Thoracic aorta (tissue), 2 donors: ENCODE measurements around the gene CNTNAP2. TPM values are rescaled to one million over a fixed set of nuclear protein-coding genes. Genes with fewer than 3 reads are reported as not detected.

ENCODE experiments used
- ATAC-seq: fragments of 150-250 bp; one replicate; pipeline ENCODE4 v1.8.0; 2017; ENCODE audit warnings: low read depth; ENCODE audit not compliant: insufficient number of reproducible peaks, low FRiP score
- DNase-seq: peaks from one replicate; pipeline ENCODE4 v3.0.0-alpha.2; 2020; ENCODE audit warnings: low spot score
- H3K27ac ChIP-seq, 2 donors: fragments of 200-600 bp; sonication (generic); 1 replicate in 1 of 2; 2 replicates in 1 of 2; pipeline ENCODE4 v1.5.1; 2016; ENCODE audit warnings: mild to moderate bottlenecking in 2 of 2, moderate library complexity in 2 of 2
- H3K27me3 ChIP-seq: fragments of 200-600 bp; sonication (generic); replicated peaks from 2 replicates; pipeline ENCODE4 v1.6.0; 2016; ENCODE audit warnings: mild to moderate bottlenecking; ENCODE audit not compliant: insufficient read depth
- H3K36me3 ChIP-seq: fragments of 200-600 bp; sonication (generic); one replicate; pipeline ENCODE4 v1.5.1; 2016
- H3K4me1 ChIP-seq, 2 donors: fragments of 200-600 bp; sonication (generic); 1 replicate in 1 of 2; 2 replicates in 1 of 2; pipeline versions ENCODE4 v1.5.1 to v1.6.0; 2016; ENCODE audit warnings: low read depth in 2 of 2, mild to moderate bottlenecking in 1 of 2; ENCODE audit not compliant: control insufficient read depth in 1 of 2
- H3K4me3 ChIP-seq: fragments of 200-600 bp; sonication (generic); 2 replicates; pipeline ENCODE4 v1.5.1; 2016; ENCODE audit warnings: mild to moderate bottlenecking
- H3K9me3 ChIP-seq: fragments of 200-600 bp; sonication (generic); 2 replicates; pipeline ENCODE4 v1.5.1; 2016
- total RNA-seq, 2 donors: library from RNA; depleted of rRNA; stranded (reverse); fragments of >200 nt; gene quantifications; one replicate each; pipeline versions ENCODE4 v1.1.0 to v1.2.3, GENCODE V29; 2016
- TF ChIP-seq, protein P1 (sequence below): fragments of 200-600 bp; sonication (generic); IDR thresholded peaks from one replicate; pipeline ENCODE4 v1.5.1; 2019; ENCODE audit warnings: antibody characterized with exemption

CNTNAP2 gene
- total RNA-seq, 2 donors from 2014 or later, result not detected

DNA sequence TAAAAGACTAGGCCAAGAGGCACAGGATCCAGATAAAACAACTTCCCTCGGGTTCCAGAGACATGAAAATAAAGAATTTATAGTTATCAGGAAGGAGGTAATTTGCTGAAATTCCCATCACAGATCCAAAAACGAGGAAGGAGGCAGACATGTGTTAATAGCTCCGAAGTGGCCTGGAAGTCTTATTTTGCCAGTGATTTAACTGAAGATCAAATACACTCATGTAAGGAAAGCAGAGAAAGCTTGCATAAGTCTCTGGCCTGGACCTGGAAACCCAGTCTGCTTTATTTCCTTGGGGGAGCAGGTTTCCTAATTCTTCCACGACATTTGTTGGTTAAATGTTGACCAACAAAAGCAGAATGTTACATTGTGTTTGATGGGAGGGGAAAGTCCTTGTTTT lies 1975.3 kb downstream of the CNTNAP2 start:
- no peak overlapping the region for H3K27ac ChIP-seq
- TF ChIP-seq, protein P1, sequence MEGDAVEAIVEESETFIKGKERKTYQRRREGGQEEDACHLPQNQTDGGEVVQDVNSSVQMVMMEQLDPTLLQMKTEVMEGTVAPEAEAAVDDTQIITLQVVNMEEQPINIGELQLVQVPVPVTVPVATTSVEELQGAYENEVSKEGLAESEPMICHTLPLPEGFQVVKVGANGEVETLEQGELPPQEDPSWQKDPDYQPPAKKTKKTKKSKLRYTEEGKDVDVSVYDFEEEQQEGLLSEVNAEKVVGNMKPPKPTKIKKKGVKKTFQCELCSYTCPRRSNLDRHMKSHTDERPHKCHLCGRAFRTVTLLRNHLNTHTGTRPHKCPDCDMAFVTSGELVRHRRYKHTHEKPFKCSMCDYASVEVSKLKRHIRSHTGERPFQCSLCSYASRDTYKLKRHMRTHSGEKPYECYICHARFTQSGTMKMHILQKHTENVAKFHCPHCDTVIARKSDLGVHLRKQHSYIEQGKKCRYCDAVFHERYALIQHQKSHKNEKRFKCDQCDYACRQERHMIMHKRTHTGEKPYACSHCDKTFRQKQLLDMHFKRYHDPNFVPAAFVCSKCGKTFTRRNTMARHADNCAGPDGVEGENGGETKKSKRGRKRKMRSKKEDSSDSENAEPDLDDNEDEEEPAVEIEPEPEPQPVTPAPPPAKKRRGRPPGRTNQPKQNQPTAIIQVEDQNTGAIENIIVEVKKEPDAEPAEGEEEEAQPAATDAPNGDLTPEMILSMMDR, result no peak
- no peaks in the 10 kb centered on the region for H3K9me3 ChIP-seq
- no peak for ATAC-seq
- no peak for DNase-seq
- H3K27me3 ChIP-seq, result no peaks in the 10 kb centered on the region
- no peaks in the 10 kb centered on the region for H3K36me3 ChIP-seq
- H3K4me1 ChIP-seq, result no peaks in the 10 kb centered on the region
- no peak overlapping the region for H3K4me3 ChIP-seq

DNA sequence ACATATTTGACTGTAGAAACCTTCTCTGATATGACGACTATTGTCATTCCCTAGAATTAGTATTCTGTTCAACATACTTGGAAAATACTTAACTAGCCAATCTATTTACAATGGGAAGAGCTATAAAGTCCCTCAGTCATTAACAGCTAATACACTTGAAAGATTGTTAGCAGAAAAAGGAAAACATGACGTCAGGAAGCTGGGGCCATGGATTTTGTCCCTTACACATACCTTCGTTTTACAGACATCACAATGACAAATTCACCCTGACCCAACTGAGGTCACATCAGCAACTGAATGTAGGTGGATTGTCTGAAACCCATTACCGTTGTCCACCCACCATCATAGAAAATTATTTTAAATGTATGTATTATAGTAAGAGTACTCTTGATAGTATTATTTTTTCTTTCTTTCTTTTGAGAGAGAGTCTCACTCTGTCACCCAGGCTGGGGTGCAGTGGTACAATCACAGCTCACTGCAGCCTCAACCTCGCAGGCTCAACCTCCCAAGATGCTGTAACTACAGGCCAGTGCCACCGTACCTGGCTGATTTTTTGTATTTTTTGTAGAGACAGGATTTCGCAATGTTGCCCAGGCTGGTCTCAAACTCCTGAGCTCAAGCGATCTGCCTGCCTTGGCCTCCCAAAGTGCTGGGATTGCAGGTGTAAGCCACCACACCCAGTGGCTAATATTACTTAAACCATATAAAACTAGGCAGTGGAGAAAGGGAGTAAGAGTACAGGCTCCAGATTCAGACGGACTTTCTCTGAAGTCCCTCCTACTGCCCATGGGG lies 1977.0 kb downstream of the CNTNAP2 start:
- ATAC-seq (no peak), DNase-seq (no peak)
- TF ChIP-seq, protein P1, result no peak
- Histone ChIP-seq H3K9me3 (no peaks in the 10 kb centered on the region), H3K27ac (no peak overlapping the region), H3K27me3 (no peaks in the 10 kb centered on the region), H3K36me3 (no peaks in the 10 kb centered on the region), H3K4me1 (no peaks in the 10 kb centered on the region), H3K4me3 (no peak overlapping the region)

GRCh38 chr7:148095066-148095465 lies 1978.5 kb downstream of the CNTNAP2 start:
- no peak overlapping the region for H3K4me3 ChIP-seq
- no peaks in the 10 kb centered on the region for H3K9me3 ChIP-seq
- no peaks in the 10 kb centered on the region for H3K27me3 ChIP-seq
- TF ChIP-seq, protein P1, result no peak
- ATAC-seq, result no peak
- H3K27ac ChIP-seq, result no peak overlapping the region
- no peaks in the 10 kb centered on the region for H3K4me1 ChIP-seq
- H3K36me3 ChIP-seq, result no peaks in the 10 kb centered on the region
- no peak for DNase-seq

- no peaks in the 10 kb centered on the region for H3K4me1 ChIP-seq
- TF ChIP-seq, protein P1, result no peak
- H3K9me3 ChIP-seq, result no peaks in the 10 kb centered on the region
- DNase-seq, result no peak
- ATAC-seq, result no peak
- H3K4me3 ChIP-seq, result no peak overlapping the region
- H3K27me3 ChIP-seq, result no peaks in the 10 kb centered on the region
- no peaks in the 10 kb centered on the region for H3K36me3 ChIP-seq
- no peak overlapping the region for H3K27ac ChIP-seq
Observed at GRCh38 chr7:148104136-148104716, 1987.6 kb downstream of the CNTNAP2 start.

DNA sequence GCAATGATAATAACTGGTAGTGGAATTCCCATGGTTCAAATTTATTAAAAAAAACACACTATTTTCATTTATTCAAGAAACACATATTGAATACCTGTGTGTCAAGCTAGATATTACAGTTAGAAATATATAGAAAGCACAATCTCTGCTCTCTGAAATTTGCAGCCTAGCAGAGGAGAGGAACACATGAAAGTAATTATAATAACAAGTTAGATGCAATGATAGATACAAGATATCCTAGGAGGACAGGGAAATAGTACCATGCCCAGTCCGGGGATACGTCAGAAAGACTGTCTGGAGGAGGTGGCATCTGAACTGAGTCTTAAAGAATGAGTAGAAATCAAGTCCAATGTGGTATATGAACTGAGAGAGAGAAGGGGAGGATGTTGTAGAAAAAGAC lies 1988.3 kb downstream of the CNTNAP2 start:
- Histone ChIP-seq H3K36me3 (no peaks in the 10 kb centered on the region), H3K9me3 (no peaks in the 10 kb centered on the region), H3K4me1 (no peaks in the 10 kb centered on the region), H3K27me3 (no peaks in the 10 kb centered on the region), H3K4me3 (no peak overlapping the region), H3K27ac (no peak overlapping the region)
- TF ChIP-seq, protein P1, result no peak
- DNase-seq, result no peak
- no peak for ATAC-seq
